HuH-7 (cell line): ENCODE data around the gene USP7.
A peak's percentile ranks its signal among the peaks of the same experiment; 100 is the strongest.
"Not testable (repeated sequence)": the region's sequence is repeated elsewhere in the genome, so short reads cannot be mapped to it uniquely, and the experiment has no call there.

ENCODE experiments used
- DNase-seq: peaks from one replicate; pipeline ENCODE4 v3.0.0; 2011; ENCODE audit warnings: low spot score

Gene USP7

DNA sequence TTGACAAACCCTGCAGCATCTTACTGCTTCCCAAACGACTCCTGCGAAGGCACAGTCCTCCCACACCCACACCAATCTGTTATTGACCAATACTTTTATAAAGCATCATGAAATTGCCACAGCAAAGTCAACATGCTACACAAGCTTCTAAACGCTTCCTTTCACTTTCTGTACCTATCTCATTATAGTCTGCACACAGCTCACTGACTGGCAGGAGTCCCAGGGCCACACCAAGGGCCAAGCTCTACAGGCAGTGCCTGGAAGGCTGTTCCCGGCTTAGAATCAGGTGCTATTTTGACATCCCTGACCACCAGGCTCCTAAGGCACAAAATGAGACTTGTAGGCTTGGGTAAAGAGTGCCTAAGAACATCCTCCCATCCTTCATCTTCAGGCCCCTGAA is 39.5 kb downstream of the USP7 start:
- no peak for DNase-seq

DNA sequence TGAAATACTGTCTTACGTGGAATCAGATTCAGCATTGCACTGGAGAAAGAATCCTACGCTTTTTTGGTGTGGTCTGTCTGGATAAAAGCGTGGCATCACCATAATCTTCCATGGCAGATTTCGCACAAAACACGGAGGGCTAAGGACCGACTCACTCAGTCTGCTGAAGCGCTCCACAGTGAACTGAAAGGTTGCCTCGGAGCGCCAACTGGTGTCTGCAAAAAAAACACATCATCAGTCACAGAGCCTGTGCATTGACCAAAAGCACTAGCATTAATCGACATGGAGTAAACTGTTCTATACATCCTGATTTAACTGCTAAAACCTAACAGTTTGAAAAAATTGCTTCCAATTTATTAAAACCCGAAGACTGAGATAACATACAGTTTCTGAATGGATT is 40.5 kb downstream of the USP7 start:
- no peak for DNase-seq

DNA sequence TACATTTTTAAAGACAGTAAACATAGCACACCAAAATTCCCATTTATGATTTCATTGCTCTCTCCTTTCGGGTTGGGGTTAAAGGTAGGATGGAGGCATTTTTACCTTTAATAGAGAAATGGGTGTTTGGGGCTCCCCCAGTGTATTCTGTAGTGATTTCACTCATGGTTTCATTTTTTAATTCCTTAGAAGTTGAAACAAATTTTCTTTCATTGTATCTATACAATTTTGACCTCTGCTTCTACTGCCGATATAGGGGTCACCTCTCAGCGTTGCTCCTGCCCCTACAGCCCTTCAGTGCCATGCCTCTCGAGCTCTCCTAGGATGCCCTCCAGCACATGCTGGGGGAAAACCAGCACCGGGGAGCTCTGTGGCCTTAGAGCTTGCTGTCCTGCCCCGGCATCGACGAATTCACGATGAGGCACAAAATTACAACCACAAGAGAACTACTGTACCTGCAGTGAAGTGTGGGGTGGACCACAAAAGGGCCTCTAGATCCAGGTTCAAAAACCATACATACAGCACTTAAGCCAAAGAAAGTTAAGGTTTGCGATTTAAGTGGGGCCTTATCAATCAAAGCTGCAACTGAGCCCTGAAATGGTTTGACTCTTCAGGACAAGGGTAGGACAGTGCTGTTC is 42.2 kb downstream of the USP7 start:
- DNase-seq = no peak

DNA sequence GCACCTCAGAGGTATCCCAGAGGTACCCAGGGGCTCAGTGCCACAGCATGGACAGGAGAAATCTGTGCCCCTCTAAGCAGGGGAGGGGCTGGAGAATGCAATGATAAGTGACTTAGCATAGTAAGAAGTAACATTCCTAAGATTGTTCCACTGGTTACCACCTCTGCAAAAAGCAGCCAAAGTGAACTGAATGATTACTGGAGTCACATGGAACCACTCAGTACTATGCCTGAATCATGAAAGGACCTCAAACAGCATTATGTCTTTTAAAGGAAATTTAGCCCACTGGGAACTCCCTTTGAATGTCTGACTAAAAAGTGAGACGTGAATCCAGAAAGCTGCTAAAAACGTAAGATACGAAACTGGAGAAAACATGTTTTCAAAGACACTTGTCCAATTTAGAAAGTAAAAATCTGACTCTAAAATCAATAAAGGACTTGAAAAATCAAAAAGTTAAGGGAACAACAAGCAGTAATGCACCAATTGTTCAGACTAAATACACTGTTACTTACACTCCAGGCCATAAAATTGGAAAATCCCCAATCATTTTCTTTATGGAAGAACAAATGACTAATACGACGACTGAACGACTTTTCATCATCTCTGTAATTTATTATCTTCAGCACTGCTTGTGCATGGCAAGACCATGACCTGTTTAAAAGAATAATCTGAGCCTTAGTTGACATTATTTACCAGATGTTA is 42.9 kb downstream of the USP7 start:
- no peak for DNase-seq

DNA sequence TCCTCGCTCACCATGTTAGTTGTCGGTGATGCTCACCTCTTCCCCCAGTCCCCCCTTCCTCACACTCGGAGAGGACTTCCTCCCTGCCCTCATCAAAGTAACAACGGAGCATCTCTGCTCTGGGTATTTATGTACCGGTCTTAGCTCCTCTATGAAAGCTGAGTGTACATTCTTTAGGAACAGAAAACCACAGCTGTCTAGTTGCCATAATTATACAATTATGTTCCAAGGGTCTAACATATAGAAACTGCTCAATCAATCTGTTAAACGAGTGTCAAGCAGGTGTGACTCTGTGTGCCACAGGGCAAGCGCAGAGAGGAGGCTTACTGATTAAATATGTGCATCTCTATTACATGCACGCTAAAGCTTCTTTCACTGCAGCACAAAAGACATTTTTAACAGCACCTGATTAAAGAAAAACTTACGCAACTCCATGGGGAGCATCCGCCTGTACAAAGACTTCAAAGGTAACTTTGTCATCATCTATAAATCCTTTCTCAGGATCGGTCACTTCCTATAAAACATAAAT is 43.7 kb downstream of the USP7 start:
- DNase-seq = no peak

DNA sequence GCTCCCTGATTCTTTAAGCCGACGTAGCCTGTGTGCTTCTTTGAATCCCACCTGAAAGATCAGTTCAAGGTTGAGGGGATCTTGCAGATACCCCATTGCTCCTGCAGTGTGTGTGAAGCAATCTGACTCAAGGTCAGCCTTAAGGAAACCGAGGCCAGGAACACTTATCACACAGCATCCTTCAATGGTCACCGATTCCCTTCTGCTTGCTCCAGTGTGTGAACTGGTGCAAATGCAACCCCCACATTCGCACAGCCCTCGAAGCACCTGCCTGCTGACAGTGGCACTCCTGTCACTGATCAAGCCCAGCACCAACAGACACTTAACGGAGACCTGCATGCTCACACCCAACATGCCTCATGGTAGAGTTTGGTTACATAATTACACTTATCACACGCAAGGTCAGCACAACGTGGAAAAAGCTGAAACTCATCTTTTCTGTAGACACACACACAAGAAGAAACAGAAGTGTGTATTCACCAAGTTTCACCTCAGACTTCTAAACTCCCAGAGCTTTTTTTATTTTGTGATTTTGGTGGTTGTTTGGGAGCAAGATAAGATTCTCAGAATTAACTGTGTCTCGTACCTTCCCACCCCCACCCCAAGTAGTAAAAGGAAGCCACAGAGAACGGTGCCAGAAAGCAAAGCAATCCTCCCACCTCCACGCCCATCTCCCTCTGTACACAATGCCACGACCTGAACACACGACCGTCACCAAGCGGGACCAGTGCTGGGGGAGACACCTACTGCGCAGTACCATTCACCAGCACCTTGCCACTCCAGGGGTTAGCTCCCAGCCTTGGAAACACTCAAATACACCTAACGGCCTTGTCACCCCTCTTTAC is 44.4 kb downstream of the USP7 start:
- DNase-seq = no peak

DNA sequence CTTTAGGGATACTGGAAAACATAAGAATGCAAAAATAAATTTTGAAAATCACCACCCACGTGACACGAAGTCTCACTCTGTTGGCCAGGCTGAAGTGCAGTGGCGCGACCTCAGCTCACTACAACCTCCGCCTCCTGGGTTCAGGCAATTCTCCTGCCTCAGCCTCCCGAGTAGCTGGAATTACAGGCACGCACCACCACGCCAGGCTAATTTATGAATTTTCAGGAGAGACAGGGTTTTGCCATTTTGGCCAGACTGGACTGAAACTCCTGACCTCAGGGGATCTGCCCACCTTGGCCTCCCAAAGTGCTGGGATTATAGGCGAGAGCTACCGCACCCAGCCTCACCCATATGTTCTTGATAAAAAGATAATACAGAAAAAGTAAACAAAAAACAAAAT is 46.4 kb downstream of the USP7 start:
- not testable (repeated sequence) for DNase-seq

DNA sequence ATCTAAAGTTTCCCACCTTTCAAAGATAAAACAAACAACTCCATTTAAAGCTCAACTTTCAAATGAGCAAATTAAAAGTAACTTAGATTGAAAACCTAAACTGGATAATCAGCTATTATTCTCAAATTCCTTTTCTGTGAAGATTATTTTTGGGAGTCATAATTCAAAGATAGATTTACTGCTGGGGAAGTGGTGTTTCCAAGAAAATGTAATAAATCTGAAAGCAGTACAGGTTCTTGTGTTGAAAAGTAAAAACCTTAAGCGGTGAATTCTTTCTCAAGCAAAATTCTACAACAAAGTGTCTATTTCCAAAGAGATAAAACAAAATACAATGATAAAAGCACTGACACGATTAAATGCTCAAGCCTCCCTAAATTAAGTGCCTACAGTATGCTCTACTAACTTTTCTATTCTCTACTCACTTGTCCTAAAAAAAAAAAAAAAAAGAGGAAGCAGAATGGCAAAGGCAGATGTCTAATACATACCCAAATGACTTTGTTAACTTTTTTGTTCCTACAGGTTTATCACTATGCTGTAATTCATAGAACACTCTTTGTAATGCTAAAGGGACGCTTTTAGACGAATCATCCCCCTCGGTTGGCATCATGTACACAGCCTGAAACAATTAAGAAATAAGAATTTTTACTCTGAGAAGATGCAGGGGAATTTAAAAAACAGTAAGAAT is 47.0 kb downstream of the USP7 start:
- no peak for DNase-seq

DNA sequence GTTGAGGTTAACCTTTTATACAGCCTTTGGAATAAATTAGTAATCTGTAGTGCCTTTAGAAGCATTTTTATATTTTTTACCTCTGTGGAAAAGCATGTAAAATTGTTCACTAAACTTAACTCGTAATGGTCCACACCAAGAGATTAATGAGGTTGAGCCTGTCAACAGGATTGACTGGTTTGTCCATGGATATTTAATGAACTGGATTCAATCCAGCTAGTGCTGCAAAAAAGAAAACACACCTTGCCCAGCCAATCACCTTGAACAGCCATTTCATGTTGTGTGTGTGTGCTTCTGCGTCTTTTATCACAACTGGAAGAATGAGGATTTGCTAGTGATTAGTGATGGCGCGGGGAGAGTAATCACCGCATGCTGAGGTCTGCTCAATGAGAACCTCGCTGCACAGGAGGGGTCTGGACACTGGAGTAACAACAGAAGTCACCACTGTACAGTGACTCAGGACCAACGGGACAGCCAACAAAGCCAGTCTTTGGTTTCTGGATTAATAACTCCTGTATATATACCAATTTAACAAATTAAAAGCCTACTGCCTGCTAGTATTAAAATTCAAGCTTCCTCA is 47.9 kb downstream of the USP7 start:
- DNase-seq = no peak

DNA sequence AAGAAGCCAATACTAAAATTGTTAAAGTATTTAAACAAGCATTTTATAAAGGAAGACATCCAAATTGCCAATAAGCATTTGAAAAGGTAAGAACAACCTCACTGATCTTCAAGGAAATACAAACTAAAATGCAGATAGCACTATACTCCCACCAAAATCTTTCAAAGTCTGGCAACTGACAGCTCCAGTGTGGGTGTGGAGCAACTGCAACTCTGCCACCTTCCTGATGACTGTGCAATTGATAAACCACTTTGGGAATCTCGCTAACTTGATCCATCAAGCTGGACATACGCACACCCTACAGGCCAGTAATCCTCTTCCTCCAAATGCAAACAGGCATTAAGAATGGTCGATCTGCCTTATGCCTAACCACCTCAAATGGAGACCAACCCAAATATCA is 49.6 kb downstream of the USP7 start:
- no peak for DNase-seq

DNA sequence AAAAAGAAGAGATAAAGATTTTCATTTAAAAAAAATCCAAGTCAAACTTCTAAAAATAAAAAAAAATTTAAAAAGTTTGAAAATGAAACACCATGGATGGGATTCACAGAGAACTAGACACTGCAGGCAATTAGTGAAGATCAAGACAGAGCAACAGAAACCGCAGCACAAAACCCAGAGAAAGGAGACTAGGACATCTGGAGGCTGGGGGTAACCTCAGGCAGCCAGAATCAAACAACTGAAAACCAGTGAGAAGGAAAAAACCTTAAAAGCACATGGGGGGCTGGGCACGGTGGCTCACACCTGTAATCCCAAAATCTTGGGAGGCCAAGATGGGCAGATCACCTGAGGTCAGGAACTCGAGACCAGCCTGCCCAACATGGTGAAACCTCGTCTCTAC is 50.9 kb downstream of the USP7 start:
- DNase-seq = no peak

DNA sequence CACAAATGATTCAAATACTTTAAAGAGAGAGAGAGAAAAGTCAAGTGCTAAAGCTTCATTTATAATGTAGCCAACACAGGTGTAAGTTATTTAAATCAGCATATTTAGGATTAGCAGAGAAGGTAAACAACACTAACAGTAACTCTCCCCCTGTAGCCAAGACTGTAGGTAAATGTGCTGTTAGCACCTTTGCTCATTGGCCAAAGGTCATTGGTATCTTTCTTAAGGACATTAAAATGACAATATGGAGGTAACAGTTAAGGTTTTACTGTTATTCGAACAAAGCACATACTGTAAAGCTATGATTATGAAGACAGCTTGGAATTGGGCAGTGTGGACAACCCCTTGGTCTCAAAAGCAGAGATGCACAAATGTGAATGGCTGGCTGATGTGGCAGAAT is 52.9 kb downstream of the USP7 start:
- DNase-seq = no peak

DNA sequence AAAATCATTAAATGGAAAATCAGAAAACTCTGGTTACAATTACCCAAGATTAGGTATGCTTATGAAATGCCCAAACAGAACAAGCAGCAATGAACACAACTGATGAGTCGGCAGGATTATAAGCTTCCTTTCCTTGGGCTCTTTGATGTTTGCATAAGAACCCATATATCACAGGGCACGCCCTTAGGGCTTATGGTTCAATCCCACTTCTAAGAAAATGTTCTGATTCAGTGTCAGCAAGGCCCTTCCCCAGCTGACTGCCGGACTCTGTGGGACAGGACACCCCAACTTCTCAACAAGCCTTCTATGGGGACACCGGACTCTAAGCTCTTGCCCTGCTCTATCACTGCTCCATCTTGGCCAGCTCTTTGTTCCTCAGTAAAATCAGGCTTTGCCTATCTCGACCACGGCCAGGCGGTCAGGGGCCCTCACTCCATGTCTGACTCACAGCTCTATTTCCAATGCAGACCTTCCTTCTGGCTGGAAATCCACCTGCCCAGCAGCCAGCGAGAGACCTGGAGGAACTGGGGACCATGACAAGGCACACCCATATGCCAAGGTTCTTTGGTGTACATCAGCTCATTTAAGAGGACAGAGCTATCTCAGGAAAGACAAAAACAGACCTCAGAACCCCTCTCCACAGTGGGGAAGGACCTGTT is 54.8 kb downstream of the USP7 start:
- no peak for DNase-seq

DNA sequence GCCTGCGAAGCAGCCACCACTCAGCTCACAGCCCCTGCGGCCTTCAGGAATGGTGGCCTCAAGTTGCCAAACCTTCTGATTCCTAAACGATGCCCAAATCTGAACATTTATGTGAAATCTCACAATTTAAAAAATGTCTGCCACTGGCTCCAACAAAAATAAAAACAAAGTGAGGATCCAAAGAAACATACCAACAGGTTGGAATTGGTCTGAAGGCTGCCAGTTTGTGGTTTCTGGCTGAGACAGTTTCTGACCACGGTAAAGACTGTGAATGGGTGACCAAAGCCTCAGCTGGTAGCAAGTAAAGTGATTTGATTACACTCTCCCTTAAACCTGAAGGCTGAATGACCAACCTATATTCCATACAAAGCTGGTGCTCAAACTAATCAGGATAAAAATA is 56.6 kb downstream of the USP7 start:
- DNase-seq = no peak

DNA sequence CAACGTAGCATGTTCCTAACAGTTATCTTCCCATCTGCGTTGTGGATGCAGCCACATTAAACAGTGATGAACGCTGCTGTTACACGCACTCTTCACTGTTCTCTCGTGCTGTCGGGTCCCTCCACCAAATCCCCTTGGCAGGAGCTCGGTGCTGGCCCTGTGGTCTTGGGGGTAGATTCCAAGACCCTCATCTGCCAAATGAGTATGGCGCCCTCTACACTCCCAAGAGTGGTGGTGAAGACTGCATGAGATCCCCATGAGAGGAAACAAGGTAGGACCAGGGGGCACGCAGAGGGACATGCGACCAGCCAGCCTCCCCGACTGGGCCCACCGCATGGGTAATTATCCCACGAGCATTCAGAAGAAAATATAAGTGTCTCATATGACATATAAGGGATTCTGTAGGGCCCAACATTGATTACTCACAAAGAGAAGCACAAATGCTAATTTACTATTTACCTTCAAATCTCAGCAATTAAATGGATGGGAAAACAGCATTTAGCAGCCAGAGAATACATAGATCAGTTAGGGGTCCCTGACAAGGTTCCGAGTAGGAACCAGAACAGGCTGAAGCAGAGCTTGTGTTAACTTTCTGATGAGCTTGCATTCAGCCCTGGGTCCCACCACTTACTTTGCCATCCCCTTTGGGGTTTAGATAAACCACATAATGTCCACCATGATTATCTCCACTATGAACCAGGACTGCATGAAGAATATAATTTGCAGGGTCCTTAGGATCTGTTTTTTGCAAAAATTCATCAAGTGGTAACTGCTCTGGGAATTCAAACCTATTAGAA is 57.7 kb downstream of the USP7 start:
- no peak for DNase-seq

DNA sequence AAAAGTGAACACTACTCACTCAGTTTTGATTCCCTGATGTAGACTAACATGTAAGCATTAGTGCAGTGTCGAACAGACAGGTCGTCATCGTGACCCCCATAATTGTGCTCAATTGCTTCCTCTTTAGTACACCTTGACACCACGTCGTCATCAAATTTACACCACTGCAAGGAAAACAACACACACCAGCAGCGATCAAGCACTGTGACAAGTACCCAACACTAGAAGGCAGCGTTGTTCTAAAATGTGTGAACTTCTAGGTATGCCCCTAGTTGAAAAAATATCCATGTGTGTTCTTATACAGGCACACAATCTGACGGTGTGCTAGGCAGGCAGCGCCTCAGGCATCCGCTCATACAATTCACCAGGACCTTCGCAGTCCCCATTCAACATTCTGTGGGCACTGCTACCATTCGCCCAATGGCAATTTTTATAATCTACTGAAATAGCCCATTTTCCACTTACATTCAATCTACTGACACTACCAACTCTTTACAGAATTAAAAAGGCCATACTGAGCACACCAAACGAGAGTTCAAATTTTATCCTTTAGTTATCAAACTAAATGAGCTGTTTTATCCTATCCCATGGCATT is 58.4 kb downstream of the USP7 start:
- peak; percentile 39 for DNase-seq

DNA sequence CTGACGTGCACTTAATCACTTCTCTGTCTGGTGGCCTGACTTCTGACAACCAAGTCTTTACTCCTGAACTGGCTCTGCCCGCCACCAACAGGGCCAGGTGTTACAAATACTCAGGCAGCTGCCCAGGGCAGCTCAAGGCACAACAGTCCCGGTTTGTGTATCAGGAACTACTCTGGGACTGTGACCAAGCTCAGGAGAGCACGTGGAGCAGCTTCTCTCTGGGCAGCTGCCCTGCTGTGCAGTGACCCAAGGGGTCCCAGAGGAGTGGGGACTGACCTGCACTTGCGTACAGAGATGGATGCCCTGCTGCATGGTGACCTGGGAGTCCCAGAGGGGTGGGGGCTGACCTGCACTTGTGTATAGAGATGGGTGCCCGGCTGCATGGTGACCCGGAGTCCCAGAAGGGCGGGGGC is 59.7 kb downstream of the USP7 start:
- DNase-seq = no peak

DNA sequence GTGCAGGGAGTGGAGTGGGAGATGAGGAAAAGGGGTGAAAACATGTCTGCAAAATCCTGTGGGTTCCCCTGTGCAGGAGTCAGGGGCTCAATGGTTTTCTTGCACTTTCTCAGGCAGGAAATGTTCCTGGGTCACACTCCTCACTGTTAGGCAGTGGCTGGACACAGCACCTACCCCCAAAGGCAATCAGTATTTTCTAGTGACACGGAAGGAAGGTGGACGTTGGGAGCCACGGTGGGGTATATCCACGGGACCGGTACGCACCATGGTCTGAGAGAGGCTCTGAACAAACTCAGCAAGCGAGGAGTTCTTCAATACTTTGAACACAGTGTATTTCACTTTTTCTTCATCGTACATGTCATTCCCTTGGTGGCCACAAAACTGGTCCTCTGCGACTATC is 60.7 kb downstream of the USP7 start:
- no peak for DNase-seq

DNA sequence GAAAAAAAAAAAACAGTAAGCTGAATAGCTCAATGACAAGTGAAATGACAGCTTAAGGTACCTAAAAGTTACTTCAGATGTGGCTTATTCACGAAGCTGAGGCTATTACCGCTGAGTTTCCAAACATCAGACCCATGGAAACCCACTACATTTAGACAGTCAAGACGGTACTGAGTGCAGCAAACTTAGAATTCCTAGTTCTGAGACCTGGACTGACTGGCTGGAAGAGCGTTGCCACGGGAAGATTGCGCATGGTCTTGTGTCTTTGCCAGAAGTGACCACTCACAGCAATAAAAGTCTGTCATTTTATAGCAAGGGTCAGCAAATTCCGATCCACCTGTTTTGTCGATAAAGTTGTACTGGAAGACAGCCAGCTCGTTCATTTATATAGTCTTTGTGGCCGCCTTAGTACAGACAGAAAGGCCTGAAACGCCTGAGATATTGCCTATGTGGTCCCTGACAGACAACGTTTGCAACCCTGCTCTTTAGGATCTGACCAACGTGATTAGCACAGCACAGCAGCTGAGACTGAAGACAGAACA is 62.3 kb downstream of the USP7 start:
- DNase-seq = no peak

DNA sequence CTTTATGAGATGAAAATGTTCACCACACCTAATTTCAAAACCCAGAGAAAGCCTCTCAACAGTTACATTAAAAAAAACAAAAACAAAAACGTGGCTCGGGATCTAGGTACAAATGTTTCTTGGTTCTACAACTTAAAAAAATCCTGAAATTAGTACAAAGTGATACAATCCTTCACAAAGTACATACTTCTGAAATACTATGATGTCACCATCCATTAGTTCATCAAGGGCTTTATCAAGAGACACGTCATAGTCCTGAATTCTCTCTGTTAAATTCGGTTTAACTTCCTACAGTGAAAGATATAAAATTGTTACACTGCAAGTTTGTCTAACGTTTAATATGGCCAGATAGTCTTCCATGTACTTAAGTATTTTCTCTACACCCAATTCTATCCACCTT is 63.4 kb downstream of the USP7 start:
- no peak for DNase-seq
